Keratinocyte (primary cell): ENCODE results near the gene ULBP3. TPM values are rescaled to one million over a fixed set of nuclear protein-coding genes. Genes with fewer than 3 reads are reported as not detected.

Source experiments
- DNase-seq: peaks from one replicate; pipeline ENCODE4 v3.0.0-alpha.2; 2011; ENCODE audit warnings: low read depth, missing footprints, low spot score
- FAIRE-seq: peaks from 2 replicates; lab custom pipeline; 2011; peaks lifted over from hg19 to GRCh38; lab: Jason Lieb, UNC
- H2AFZ ChIP-seq: 2 replicates; pipeline ENCODE4 v1.6.0; 2012; ENCODE audit warnings: low read length, control low read depth, inconsistent platforms; ENCODE audit not compliant: control insufficient read depth
- H3K27ac ChIP-seq: 2 replicates; pipeline ENCODE4 v1.5.1; 2011; ENCODE audit warnings: low read length; ENCODE audit not compliant: control insufficient read depth, insufficient read depth
- H3K27me3 ChIP-seq: 3 replicates; pipeline ENCODE4 v1.6.0; 2011; ENCODE audit warnings: low read length; ENCODE audit not compliant: control insufficient read depth, insufficient read depth; ENCODE audit errors: extremely low read depth
- H3K36me3 ChIP-seq, 2 experiments: 2 replicates in 1 of 2; 3 replicates in 1 of 2; pipeline ENCODE4 v1.5.1; 2011; ENCODE audit warnings: low read length in 2 of 2, mild to moderate bottlenecking in 1 of 2; ENCODE audit not compliant: control insufficient read depth in 2 of 2, insufficient read depth in 2 of 2; ENCODE audit errors: extremely low read depth in 1 of 2
- H3K4me1 ChIP-seq: 3 replicates; pipeline ENCODE4 v1.5.1; 2011; ENCODE audit warnings: low read length; ENCODE audit not compliant: control insufficient read depth, insufficient read depth; ENCODE audit errors: extremely low read depth
- H3K4me2 ChIP-seq: 3 replicates; pipeline ENCODE4 v1.6.0; 2011; ENCODE audit warnings: low read depth, low read length; ENCODE audit not compliant: control insufficient read depth, insufficient read depth; ENCODE audit errors: extremely low read depth
- H3K4me3 ChIP-seq, 3 experiments: fragments of 200-600 bp in 1 of 3; sonication (generic) in 1 of 3; 2 replicates in 2 of 3; 3 replicates in 1 of 3; pipeline ENCODE4 v1.5.1; 2011 to 2016; ENCODE audit warnings: low read length in 3 of 3, mild to moderate bottlenecking in 3 of 3, control low read depth in 2 of 3, inconsistent platforms in 1 of 3, low read depth in 1 of 3, mixed read lengths in 1 of 3, mixed run types in 1 of 3, moderate library complexity in 1 of 3; ENCODE audit not compliant: control insufficient read depth in 2 of 3, insufficient read depth in 2 of 3; ENCODE audit errors: extremely low read depth in 1 of 3
- H3K79me2 ChIP-seq: 2 replicates; pipeline ENCODE4 v1.6.0; 2012; ENCODE audit warnings: low read length; ENCODE audit not compliant: control insufficient read depth, insufficient read depth
- H3K9ac ChIP-seq: 3 replicates; pipeline ENCODE4 v1.6.0; 2011; ENCODE audit warnings: low read length; ENCODE audit not compliant: control insufficient read depth, insufficient read depth; ENCODE audit errors: extremely low read depth
- H3K9me1 ChIP-seq: 3 replicates; pipeline ENCODE4 v1.6.0; 2011; ENCODE audit warnings: low read length; ENCODE audit not compliant: control insufficient read depth, insufficient read depth; ENCODE audit errors: extremely low read depth
- H3K9me3 ChIP-seq: 2 replicates; pipeline ENCODE4 v1.5.1; 2012; ENCODE audit warnings: low read depth, low read length; ENCODE audit not compliant: control insufficient read depth
- H4K20me1 ChIP-seq: 3 replicates; pipeline ENCODE4 v1.6.0; 2011; ENCODE audit warnings: low read length; ENCODE audit not compliant: control insufficient read depth, insufficient read depth; ENCODE audit errors: extremely low read depth
- EZH2 ChIP-seq: IDR thresholded peaks from one replicate; pipeline ENCODE4 v1.6.1; 2012; ENCODE audit warnings: inconsistent platforms, mild to moderate bottlenecking, low read length, moderate library complexity
- dilution Hi-C: fragments of 300-500 bp; cut with MboI; formaldehyde crosslinking; loops from one replicate; pipeline ENCODE4 v1.7.0; 2020; ENCODE audit warnings: low sequenced_read_pairs; ENCODE audit not compliant: extremely low pct_ligation_motif_present
- polyA plus RNA-seq, 5 experiments: library from polyadenylated mRNA; depleted of rRNA in 3 of 5; stranded (reverse) in 3 of 5; stranded (forward) in 1 of 5; unstranded in 1 of 5; fragments of >200 nt; gene quantifications; 1 replicate in 1 of 5; 2 replicates in 3 of 5; 3 replicates in 1 of 5; pipeline versions ENCODE4 v1.2.1 to v1.2.3, GENCODE V29; 2011 to 2012; ENCODE audit warnings: missing spikeins in 2 of 5, low read depth in 1 of 5, low replicate concordance in 1 of 5
- TF ChIP-seq, protein P1 (sequence below), 3 experiments: IDR thresholded peaks in 1 of 3; conservative IDR thresholded peaks in 1 of 3; optimal IDR thresholded peaks in 1 of 3; 2 replicates in 2 of 3; 3 replicates in 1 of 3; pipeline versions ENCODE3 to v1.5.1; 2011; ENCODE audit warnings: low read length in 3 of 3, mild to moderate bottlenecking in 3 of 3, moderate library complexity in 2 of 3, control low read depth in 1 of 3, inconsistent platforms in 1 of 3; ENCODE audit not compliant: insufficient read depth in 2 of 3; ENCODE audit errors: extremely low read depth in 1 of 3

The ULBP3 gene
- polyA plus RNA-seq, 1 donor (not counting 4 experiments of a cell fraction or from before 2014, with no cell fraction given): 7.4 TPM

DNA sequence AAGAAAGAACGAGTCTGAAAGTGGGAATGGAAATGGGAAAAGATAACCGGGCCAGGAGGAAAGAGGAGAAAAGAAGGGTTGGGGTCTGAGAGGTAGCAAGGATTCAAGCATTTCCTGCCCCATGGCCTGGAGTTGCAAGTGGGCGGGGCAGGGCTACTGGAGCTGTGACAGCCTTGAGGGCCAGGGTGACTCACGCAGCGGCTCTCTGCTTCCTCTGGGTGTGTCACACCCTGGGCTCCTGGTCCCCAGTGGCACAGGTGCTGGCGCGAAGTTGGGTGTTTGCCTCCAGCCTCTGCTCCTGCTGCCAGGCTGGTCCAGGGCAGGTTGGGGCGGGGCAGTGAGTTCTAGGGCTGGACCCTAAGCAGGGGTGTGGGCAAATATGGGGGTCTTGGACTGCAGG lies 3.3 kb upstream of the ULBP3 start:
- no peaks in the 10 kb centered on the region for H3K27me3 ChIP-seq
- peak overlapping the region; percentile 28 for H3K4me2 ChIP-seq
- DNase-seq (no peak), FAIRE-seq (no peak)
- no peak overlapping the region for H3K4me3 ChIP-seq
- H3K36me3 ChIP-seq: no peaks in the 10 kb centered on the region
- no peaks in the 10 kb centered on the region for H3K79me2 ChIP-seq
- H3K9ac ChIP-seq: no peak overlapping the region
- H3K4me1 ChIP-seq: peaks cover 16% of the 10 kb centered on the region
- no peak for TF ChIP-seq EZH2
- TF ChIP-seq, protein P1, sequence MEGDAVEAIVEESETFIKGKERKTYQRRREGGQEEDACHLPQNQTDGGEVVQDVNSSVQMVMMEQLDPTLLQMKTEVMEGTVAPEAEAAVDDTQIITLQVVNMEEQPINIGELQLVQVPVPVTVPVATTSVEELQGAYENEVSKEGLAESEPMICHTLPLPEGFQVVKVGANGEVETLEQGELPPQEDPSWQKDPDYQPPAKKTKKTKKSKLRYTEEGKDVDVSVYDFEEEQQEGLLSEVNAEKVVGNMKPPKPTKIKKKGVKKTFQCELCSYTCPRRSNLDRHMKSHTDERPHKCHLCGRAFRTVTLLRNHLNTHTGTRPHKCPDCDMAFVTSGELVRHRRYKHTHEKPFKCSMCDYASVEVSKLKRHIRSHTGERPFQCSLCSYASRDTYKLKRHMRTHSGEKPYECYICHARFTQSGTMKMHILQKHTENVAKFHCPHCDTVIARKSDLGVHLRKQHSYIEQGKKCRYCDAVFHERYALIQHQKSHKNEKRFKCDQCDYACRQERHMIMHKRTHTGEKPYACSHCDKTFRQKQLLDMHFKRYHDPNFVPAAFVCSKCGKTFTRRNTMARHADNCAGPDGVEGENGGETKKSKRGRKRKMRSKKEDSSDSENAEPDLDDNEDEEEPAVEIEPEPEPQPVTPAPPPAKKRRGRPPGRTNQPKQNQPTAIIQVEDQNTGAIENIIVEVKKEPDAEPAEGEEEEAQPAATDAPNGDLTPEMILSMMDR (optimal IDR thresholded peaks at IDR 0.05 in 1 of 3, IDR thresholded peaks at IDR 0.05 in 1 of 3, conservative IDR thresholded peaks at IDR 0.05 in 1 of 3; ENCODE audit: extremely low read depth in 1 of 3, insufficient read depth in 2 of 3, low read length in 3 of 3): no peak
- no peak overlapping the region for H2AFZ ChIP-seq
- H3K9me1 ChIP-seq: peaks cover 2% of the 10 kb centered on the region
- dilution Hi-C loops: no loop called here
- no peaks in the 10 kb centered on the region for H4K20me1 ChIP-seq
- no peak overlapping the region for H3K27ac ChIP-seq
- H3K9me3 ChIP-seq: no peaks in the 10 kb centered on the region

DNA sequence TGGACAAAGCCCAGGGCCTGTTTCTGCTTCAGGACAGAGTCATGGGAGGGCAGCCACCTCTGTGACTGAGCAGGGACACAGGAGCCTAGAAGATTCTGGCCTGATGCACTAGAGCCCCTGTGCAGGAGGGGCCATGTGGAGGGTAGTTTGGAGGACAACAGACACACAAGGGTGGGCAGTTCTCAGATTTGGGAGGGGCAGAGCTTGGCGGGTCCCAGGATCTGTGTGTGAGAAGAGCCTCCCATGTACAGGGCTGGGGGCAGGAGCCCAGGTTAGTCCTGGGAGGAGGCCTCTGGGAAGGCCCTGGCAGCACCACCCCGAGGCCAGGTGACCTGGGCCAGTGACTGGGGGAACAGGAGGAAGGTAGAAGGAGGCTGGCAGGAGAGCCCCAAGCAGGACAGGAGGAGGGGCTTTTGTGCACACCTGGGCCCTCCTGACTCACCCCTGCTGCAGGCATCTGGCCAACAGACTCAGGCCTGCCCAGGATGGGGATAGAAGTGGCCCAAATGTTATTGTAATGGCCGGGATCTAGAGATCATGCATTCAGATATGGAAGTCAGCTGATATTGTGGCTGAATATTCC lies 1.4 kb upstream of the ULBP3 start:
- no peaks in the 10 kb centered on the region for H4K20me1 ChIP-seq
- no peak overlapping the region for H3K27ac ChIP-seq
- FAIRE-seq (no peak), DNase-seq (no peak)
- no peaks in the 10 kb centered on the region for H3K9me3 ChIP-seq
- dilution Hi-C loops: no loop called here
- H3K4me3 ChIP-seq: no peak overlapping the region
- H3K4me2 ChIP-seq: no peak overlapping the region
- peak overlapping the region; percentile 18 for H3K9ac ChIP-seq
- peaks cover 2% of the 10 kb centered on the region for H3K9me1 ChIP-seq
- H3K27me3 ChIP-seq: no peaks in the 10 kb centered on the region
- peaks cover 1 to 2% of the 10 kb centered on the region in 2 experiments for H3K36me3 ChIP-seq
- H2AFZ ChIP-seq: no peak overlapping the region
- TF ChIP-seq, protein P1 (optimal IDR thresholded peaks at IDR 0.05 in 1 of 3, IDR thresholded peaks at IDR 0.05 in 1 of 3, conservative IDR thresholded peaks at IDR 0.05 in 1 of 3; ENCODE audit: extremely low read depth in 1 of 3, insufficient read depth in 2 of 3, low read length in 3 of 3): no peak
- TF ChIP-seq EZH2: no peak
- no peaks in the 10 kb centered on the region for H3K79me2 ChIP-seq
- peaks cover 16% of the 10 kb centered on the region for H3K4me1 ChIP-seq
